Activated gamma-delta T cell treated with Interleukin-2 at 50 U/mL for 16 hours (primary cell): ENCODE data around the gene MGRN1.
"Not testable (repeated sequence)": the region's sequence is repeated elsewhere in the genome, so short reads cannot be mapped to it uniquely, and the experiment has no call there.

Source experiments
- DNase-seq: peaks from one replicate; pipeline ENCODE4 v3.0.0-alpha.2; 2020

Gene MGRN1

DNA sequence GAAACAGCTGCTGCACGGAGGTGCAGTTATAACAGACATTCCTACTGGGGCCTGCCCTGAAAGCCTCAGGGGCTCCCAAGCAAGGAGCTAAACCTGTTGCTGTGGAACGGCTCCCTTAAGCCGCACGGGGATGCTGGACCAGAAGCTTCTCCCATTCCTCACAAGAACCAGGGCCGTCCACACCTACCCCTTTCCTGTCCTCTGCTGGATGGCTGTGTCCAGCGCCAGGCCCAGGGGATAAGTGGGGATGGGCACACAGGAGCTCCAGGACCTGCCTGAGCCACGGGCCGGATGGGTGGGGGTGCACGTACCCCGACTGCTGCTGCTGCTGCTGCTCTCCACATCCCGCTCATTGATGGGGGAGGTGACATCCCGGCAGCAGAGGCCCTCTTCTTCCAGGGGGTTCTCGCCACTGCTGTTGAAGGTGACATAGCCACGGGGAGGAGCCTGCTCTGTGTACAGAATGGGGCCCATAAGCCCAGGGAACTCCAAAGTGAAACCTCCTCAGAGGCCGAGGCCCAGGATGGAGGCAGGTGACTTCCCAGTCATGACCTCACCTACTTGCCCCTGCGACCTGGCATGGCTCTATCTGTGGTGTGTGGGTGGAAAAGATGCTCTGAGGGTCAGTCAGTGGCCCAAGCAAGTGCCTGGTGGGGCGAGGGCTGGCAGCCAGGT is 77.3 kb downstream of the MGRN1 start:
- DNase-seq, result no peak

DNA sequence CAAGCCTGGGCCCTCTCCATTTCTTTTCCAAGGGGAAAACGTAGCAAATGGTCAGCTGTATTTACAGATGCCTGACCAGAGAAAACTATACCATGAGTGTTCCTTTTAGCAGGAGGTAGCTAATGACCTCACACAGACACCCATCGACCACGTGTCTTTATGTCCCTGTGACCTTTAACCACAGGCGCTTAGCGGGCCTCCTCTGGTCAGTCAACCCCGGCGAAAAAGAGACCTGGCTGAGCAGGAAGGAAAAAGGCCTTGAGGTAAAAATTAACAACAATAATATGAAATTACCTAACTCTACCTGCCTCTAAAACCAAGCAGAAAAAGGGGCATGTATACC is 77.8 kb downstream of the MGRN1 start:
- no peak for DNase-seq

DNA sequence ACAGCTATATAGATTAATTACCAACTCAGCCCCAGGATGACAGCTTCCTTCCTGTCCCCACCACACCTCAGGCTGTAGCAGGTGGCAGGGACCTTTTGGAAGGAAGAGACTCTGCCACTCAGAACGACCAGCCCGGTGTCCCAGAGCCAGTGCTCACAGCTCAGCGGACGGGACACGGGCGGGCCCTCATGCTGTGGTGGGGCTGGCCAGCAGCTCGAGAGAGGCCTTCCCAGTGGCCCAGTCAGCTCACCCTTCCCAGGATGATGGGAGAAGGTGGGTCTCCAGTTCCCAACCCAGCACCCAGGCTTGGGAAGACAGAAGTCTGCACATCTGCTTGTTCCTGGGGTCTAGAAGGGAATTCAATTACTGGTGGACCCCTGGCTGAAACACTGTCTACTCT is 79.3 kb downstream of the MGRN1 start:
- DNase-seq, result no peak

DNA sequence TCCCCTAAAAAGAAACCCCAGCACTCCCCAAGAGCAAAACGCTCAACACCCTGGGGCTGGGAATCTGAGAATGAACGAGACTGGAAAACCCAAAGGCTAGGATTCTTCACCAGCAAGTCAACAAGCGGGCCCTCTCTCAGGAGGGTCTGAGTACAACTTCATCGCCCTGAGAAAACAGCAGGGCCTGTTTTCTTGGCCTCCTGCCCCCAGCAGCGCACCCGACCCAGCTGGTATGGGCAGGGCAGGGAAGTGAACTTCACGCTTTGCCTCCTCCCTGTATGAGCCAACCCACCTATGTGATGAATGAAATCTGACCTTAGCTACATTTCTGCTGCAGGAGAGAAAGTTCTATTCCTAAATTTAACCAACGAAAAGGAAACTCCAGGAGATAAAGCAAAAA is 79.9 kb downstream of the MGRN1 start:
- DNase-seq, result no peak

DNA sequence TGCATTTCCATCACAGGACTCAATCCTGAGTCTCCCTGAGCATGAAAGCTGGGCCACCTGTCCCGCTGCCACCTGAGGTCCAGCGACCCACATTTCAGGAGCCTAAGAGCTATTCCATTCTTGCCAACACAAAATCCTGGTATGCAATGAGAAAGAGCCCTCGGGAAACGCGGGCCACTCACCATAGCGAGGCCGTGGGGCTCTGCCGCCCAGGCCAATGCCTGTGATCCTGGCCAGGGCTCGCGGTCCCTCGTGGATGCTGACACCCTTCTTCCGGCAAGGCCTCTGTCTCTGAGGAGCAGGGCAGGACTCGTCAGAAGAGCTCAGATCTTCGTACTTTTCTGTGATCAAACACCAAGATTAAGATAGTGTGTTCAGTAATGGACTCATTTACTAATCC is 80.3 kb downstream of the MGRN1 start:
- DNase-seq, result no peak

DNA sequence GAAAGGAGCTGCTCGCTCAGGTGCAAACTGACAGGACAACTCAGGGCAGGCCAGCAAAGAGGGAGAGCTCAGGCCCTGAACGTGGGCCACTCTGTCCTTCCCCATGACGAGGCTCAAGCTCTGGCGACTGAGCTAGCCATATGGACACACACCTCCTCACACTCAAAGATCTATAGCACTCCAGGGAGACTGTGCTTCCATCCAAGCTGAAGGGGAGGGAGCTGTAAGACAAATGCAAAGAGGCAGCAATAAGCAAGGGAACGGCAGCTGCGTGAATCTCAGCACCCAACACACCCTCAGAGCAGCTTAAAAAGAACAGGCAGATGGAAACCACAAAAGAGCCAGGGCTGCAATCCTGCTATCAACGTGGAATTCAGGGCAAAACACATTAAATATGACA is 82.2 kb downstream of the MGRN1 start:
- DNase-seq, result no peak

DNA sequence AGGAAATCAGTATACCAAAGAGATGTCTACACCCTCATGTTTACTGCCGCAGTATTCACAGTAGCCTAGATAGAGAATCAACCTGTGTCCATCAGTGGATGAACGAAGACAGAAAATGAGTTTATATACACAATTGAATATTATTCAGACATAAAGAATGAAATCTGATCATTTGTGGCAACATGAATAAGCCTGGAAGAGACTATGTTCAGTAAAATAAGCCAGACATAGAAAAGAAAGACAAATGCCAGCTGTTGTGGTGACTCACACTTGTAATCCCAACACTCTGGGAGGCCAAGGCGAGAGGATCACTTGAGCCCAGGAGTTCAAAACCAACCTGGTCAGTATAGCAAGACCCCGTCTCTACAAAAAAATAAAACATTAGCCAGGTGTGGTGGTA is 84.9 kb downstream of the MGRN1 start:
- DNase-seq, result no peak

DNA sequence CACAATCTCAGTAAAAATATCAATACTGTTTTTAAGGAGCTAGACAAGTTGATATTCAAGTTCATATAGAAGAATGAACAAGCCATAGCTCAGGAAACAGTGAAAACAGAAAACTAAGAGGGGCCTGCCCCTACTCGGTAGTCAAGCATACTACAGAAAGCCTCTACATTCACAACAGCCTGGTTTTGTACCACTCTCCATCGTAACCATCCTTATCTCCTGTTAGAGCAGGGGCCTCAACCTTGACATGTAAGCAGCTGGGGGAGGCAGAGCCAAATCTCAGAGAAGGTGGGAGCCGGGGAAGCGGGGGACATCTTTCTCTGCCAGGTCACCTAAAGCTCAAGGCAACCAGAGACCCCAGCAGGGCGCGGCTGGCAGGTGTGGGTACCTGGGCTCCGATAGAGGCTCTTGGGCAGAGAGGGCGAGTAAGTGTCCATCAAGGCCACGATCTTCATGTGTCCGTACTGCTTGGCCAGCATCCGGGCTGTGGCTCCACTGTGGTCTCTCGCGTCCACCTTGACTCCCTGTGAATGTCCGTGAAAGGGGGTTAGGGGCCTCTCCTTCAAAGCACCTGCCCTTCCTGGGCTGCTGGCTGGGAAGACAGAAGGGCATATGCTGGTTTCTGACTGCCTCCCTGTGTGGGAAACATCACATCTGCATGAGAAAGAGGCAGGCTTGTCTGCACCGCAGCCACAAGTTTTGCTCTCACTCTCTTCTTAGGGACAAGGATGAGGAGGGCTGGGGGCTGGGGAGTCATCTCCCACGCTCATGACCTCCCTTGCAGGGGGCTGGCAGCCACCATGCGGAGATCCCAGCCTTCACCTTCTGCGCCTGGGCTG is 89.3 kb downstream of the MGRN1 start:
- no peak for DNase-seq

DNA sequence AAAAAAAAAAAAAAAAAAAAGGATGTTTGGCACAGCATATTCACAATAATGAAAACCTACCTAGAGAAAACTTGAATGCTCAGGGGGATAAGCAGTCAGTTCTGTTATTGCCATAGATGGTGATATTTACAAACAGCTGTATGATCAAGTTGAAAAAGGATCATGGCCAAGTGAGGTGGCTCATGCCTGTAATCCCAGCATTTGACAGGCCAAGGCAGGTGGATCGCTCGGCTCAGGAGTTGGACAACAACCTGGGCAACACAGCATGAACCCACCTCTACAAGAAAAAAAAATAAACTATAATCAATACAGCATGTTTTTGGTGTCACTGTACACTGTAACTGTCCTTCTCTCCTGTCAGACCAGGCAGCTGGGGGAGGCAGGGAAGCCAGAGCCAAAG is 90.4 kb downstream of the MGRN1 start:
- DNase-seq, result no peak

DNA sequence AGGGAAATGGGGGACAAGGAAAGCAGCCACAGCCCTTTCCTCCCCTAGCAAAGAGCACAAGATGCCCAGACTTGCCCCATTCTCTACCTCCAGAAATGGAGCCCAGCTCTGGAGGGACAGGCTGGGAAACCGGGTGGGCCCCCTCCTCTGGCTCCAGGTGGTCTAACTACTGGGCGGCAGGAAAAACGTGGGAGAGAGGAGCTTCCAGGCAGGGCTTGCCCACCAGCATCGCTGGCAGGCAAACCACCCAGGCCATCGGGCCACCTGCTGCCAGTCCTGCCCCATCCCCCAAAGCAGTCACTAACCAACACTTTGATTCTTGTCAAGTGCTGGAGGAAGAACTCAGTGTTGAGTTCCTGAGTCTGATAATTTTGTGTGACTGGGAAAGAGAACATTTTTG is 93.8 kb downstream of the MGRN1 start:
- no peak for DNase-seq

DNA sequence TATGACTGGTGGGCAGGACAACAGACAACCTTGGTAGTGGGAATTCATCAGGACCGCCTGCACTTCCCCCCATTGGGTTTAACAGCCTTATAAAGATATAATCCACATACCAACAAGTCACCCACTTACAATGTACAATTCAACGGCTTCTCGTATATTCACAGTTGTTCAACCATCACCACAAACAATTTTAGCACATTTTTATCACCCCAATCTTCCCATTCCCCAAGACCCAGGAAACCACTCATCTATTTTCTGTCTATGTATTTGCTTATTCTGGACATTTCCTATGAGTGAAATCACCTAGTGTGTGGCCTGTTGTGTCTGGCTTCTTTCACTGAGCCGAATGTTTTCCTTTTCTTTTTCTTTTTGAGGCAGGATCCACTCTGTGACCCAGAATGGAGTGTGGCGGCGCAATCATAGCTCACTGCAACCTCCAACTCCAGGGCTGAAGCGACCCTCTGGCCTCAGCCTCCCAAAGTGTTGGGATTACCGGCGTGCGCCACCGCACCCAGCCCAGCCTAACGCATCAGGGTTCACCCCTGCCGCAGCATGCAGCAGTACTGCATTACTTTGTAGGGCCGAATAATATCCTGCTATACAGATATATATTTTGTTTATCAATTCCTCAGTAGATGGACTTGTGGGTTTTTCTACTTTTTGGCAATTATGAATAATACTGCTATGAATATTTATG is 98.6 kb downstream of the MGRN1 start:
- no peak for DNase-seq

DNA sequence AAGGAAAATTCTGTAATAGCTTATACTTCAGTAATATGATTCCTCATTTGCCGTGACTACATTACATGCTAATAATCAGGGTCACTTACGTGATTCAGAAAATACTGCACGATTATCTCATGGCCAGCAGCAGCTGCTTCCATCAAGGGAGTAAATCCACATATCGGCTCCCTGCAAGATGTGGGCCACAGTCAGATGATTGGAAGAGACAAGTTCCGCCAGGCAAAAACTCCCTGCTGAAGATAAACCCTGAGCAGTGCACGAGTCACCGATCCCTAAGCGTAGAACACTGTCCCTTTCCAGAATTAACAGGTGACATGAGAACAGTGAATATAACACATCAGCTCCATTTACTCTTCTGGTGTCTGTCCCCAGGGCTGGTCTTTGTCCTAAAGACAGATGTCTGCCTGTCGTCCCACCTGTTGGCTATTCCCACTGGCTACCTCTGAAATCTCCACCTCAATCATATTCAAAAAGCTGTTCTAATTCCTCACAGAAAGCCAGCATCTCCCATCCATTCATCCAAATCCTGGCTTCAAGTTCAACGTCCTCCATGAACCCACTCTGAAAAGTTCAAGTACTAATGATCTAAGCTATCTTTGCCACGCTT is 100.1 kb downstream of the MGRN1 start:
- DNase-seq, result no peak

DNA sequence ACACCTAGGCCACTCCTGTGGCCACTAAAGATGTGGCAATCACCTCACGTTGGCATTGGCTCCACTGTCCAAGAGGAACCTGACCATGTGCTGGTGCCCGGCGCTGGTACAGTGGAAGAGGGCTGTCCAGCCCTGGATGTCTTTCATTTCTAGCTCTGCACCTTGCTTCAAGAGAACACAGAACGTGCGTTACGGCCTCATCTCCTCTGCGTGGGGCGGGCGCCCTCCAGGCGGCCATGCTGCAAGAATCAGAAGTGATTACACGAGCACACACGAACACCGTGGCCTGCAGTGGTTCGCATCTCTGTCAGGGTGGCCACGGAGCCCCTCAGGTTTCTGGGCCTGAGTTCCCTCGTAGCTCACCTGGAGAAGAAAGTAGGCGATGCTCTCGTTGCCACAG is 102.0 kb downstream of the MGRN1 start:
- DNase-seq, result no peak

DNA sequence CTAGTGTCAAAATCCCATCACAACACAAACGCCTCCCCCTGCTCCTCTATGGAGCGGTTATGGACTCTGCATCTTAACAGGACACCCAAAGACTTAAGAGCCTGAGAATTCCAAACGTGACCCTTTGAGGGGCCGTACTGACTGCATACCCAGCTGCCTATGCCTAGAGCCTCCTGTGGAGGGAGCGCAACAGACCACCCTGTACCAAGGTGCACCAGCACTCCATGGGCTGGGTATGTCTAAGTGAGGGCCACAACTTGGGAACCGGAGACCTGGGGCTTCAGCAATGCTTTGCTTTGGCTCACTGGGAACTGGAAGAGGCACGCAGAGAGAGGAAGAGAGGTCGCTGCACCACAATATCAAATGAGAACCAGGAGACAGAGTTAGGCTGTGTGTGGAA is 104.0 kb downstream of the MGRN1 start:
- no peak for DNase-seq

DNA sequence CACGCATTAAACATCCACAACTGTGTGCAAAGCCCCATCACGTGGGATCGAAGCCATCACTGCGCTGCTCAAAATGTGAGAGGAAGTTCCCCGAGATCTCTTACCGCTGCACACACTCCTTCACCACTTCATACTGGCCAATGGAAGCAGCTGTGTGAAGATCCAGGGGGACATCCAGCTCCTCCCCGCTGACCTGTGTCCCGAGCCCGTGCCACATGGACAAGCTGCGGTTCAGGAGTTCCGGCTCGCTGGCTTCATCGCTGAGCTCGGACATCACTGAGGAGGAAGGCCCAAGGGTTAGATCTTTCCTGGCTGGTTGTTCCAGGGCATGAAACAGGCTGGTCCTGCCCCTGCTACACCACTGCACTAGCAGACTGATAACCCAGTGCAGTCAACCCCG is 105.2 kb downstream of the MGRN1 start:
- no peak for DNase-seq

DNA sequence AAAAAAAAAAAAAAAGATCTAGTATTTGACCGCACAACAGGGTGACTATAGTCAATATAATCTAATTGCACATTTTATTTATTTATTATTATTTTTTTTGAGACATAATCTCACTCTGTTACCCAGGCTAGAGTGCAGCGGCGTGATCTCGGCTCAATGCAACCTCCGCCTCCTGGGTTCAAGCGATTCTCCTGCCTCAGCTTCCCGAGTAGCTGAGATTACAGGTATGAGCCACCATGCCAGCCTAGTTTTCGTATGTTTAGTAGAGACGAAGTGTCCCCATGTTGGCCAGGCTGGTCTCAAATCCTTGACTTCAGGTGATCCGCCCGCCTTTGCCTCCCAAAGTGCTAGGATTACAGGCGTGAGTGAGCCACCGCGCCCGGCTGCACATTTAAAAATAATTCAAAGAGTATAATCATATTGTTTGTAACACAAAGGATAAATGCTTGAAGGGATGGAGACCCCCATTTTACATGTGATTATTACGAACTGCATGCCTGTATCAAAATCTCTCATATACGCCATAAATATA is 108.7 kb downstream of the MGRN1 start:
- no peak for DNase-seq

DNA sequence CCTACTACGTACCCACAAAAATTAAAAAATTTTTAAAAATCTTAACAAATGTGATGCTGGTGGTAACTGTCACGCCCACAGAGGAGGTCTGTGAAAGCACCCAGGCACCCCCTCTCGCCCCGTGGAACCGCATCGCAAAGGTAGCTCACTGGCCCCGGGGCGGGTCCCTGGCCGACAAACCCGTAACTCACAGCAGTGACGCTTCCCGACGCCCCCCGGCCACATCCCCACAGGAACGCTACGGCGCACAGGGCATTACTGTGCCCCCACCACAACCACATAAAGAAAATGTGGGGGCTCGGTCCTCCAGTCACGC is 109.1 kb downstream of the MGRN1 start:
- DNase-seq, result no peak

DNA sequence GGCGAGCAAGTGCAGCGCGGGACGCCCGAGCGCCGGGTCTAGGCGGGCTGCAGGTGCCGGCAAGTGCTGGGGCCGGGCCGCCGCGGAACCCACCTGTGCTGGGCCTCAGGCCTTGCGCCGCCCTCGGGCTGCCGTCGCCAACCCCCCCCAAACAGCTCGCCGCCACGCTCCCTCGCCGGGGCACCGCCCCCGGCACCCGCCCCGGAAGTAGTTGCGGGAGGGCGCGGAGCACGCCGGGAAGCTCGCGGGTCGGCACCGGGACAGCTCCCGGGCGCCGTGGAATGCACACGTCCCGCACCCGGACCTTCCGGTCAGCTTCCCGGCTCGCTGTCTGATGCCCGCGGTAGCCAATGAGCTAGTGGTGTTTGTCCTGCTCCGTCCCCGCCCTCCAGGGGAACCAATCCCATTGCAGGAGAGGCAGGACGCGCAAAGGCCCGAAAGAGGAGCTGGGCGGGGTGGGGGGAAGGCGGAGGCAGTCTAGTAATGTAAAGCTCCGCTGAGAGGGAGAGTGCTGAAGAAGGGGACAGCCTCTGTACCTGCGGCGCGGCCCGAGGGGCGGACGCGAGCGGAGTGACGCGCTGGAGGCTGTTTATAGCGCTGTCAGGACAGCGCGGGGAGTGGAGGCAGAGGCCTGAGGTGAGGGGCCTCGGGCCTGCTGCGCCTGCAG is 109.6 kb downstream of the MGRN1 start, which contains the start of the genes ANKS3 and DNAAF8:
Gene ANKS3 (minus strand): TSS at position 209 of the 667 bp plus-strand sequence. CDS start 4,122 bp downstream, outside the sequence.
Gene DNAAF8 (plus strand): TSS at position 475 of the 667 bp plus-strand sequence. CDS start 1,978 bp downstream, outside the sequence.
- peak; percentile 75 for DNase-seq

DNA sequence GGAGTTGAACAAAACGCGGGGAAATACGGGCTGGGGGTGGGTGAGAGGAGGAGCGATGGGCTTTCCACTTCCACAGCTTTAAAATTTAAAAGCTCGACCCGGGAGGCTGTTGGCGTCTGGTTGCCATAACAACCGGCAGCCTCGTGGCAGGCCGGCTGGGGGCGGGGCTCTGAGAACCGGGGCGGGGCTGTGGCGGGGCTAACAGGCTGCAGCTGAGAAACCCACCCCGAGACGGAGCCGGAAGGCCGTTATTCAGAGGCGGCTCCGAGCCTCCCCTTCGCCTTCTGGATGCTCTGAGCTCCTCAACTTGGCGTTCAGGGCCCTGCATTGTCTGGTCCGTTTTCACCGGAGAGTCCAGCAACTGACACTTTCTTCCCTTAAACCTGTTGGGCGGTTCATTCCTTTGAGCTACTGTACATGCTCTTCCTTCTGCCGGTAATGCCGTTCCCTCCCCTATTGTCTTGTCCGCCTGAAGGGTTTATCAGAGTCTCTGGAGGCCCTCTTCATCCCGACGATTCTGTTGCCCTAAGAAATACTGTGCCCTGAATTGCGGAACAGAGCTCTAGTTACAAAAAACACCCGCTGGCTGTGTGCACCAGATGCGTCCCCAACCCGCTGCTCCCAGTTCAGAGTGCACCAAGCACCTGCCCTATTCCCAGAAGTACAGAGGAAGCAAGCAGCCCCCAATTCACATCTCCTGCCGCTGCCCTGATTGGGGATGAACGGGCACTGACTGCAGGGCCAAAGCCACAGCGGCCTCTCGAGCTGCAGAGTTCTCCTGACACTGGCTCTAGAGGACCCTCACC is 110.3 kb downstream of the MGRN1 start:
- peak; percentile 96 for DNase-seq

DNA sequence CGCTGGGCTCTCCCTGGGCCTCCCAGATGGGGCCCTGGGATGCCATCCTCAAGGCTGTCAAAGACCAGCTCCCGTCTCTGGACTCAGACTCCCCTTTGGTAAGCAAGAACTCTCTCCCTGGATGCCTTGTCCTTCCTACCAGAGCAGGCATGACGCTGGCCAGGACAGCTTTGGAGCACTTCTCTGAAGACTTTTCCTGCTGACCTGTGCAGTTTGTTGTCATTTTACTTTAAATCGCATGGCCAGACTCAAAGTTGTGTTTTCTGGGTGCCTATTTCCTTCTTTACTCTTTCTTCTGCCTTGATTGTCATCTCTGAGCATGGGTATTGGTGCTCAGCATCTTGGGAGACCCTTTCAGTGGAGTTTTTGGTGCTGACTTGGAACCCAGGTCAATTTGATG is 111.9 kb downstream of the MGRN1 start:
- no peak for DNase-seq

DNA sequence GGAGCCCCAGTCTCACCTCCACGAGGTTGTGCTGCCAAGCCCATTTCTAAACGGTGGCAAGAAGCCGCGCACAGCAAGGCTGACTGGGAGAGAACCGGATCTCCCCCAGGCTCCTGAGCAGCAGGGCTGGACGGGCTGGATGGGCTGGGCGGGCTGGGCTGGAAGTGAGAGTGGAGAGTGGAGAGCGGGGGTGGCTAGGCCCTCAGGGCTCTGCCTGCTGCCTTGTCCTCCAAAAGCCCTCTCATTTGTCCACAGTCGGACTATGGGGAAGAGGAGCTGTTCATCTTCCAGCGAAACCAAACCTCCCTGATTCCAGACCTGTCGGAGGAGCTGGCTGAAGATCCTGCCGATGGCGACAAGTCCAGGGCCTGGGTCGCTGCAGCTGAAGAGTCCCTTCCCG is 112.9 kb downstream of the MGRN1 start:
- no peak for DNase-seq

DNA sequence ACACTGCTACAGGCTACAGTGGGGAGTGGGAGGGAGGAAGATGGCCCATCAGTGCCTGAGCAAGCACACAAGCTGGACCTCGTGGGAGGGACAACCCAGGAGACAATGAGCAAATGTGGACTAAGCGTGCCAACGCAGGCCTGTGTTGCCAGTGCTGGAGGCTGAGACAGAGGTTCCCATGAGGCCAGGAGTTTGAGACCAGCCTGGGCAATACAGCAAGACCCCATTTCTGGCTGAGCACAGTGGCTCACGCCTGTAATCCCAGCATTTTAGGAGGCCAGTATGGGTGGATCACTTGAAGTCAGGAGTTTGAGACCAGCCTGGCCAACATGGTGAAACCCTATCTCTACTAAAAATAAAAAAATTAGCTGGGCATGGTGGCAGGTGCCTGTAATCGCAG is 113.7 kb downstream of the MGRN1 start:
- DNase-seq, result not testable (repeated sequence)
